ENCODE measurements around the gene VASP. TPM values are rescaled to one million over a fixed set of nuclear protein-coding genes. Genes with fewer than 3 reads are reported as not detected.

Gene VASP
- total RNA-seq, 2 donors from 2014 or later = 48.4 to 91.7 TPM

DNA sequence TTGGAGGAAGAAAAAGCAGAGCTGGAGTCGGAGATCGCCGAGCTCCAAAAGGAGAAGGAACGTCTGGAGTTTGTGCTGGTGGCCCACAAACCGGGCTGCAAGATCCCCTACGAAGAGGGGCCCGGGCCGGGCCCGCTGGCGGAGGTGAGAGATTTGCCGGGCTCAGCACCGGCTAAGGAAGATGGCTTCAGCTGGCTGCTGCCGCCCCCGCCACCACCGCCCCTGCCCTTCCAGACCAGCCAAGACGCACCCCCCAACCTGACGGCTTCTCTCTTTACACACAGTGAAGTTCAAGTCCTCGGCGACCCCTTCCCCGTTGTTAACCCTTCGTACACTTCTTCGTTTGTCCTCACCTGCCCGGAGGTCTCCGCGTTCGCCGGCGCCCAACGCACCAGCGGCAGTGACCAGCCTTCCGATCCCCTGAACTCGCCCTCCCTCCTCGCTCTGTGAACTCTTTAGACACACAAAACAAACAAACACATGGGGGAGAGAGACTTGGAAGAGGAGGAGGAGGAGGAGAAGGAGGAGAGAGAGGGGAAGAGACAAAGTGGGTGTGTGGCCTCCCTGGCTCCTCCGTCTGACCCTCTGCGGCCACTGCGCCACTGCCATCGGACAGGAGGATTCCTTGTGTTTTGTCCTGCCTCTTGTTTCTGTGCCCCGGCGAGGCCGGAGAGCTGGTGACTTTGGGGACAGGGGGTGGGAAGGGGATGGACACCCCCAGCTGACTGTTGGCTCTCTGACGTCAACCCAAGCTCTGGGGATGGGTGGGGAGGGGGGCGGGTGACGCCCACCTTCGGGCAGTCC, 34.5 kb upstream of the VASP start:
- DNase-seq (no peak), ATAC-seq (no peak)
- intact Hi-C loops (cut with DNase I) = loop anchor here in 1 of 2 donors (2.0 kb wide), 1 partner anchor 32 kb away; no protein-coding TSS in a partner anchor

- intact Hi-C loops (cut with DNase I) = loop anchor here in 1 of 2 donors (2.0 kb wide), 1 partner anchor 33 kb away; no protein-coding TSS in a partner anchor
- DNase-seq = no peak
Measured at GRCh38 chr19:45473367-45473681, 34.0 kb upstream of the VASP start.

GRCh38 chr19:45473682-45474605, 33.3 kb upstream of the VASP start:
- intact Hi-C loops (cut with DNase I) = loop anchor here in 1 of 2 donors (2.0 kb wide), 1 partner anchor 33 kb away; no protein-coding TSS in a partner anchor
- no peak for ATAC-seq
- DNase-seq = no peak

More at GRCh38 chr19:45473367-45473681, 34.0 kb upstream of the VASP start:
- no peak for ATAC-seq

GRCh38 chr19:45474606-45475521, 32.4 kb upstream of the VASP start:
- ATAC-seq (no peak), DNase-seq (no peak)
- intact Hi-C loops (cut with DNase I) = no loop called here

DNA sequence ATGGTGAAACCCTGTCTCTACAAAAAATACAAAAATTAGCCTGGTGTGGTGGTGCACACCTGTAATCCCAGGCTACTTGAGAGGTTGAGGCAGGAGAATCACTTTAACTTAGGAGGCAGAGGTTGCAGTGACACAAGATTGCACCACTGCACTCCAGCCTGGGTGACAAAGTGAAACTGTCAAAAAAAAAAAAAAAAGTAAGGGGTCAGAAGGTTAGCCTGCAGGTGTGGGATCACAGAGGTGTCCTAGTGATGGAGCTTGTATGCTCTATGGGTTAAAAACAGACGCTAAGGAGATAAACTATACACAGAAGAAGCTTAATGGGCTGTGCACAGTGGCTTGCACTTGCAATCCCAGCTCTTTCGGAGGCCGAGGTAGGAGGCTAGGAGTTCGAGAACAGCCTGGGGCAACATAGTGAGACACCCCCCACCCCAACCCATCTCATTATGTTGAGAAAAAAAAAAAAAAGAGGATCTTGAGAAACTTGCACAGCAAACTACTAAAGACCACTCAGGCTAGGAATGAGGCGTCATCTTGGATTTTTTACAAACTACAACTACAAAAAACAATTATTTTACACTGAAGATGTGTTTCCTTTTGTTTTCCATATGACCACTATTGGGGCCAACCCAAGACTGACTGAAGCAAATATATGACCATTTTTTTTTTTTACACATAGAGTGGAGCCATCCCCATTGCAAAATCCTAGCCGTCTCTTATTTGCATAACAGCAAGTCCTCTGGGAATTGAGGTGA, 31.6 kb upstream of the VASP start:
- DNase-seq = no peak

GRCh38 chr19:45476304-45476703, 31.0 kb upstream of the VASP start:
- DNase-seq (no peak), ATAC-seq (no peak)
- intact Hi-C loops (cut with DNase I) = no loop called here

More for the DNA sequence above, 31.6 kb upstream of the VASP start:
- intact Hi-C loops (cut with DNase I) = no loop called here
- no peak for ATAC-seq

GRCh38 chr19:45477186-45477585, 30.1 kb upstream of the VASP start:
- intact Hi-C loops (cut with DNase I) = no loop called here
- ATAC-seq (no peak), DNase-seq (no peak)

DNA sequence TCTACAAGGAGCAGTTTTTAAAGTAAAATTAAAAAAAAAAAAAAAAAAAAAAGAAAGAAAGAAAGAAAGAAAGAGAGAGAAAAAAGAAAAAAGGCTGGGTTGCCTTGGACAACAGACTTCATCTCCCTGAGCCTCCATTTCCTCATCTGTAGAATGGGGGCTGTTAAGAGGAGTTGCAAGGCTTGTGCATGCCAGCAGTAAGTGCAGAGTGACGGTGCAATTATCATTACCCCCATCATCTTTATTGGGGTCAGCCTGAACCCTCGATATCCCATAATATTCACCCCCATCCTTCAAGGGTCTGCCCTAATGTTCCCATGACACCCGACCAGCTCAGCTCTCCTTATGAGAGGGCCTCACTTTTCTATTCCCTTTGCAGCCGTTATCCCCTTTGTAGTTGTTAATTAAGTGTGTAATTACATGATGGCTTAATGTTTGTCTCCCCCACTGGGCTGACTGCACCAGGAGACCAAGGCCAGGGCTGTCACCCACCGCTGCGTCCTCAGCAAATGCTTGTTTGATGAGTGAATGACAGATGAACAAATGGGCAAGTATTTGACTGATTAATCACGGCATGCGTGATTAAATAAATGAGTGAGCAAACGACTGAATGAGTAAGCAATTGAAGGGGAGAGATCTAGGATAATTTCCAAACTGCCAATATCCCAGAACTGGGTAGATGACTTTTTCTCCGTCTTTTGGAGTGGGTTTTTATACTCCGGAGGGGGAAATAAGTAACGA, 29.4 kb upstream of the VASP start:
- intact Hi-C loops (cut with DNase I) = loop anchor here (2.0 kb wide), 2 partner anchors 39 to 49 kb away; no protein-coding TSS in a partner anchor
- no peak for DNase-seq
- peak in 1 of 2 donors; percentile 11 for ATAC-seq

- intact Hi-C loops (cut with DNase I) = loop anchor here (1.0 to 2.0 kb wide), 3 partner anchors 39 to 50 kb away; no protein-coding TSS in a partner anchor
- peak; percentile 81 for DNase-seq
- peak; percentile 93 to 94 for ATAC-seq
Measured at GRCh38 chr19:45478454-45479238, 28.6 kb upstream of the VASP start.

- ATAC-seq (no peak), DNase-seq (no peak)
- intact Hi-C loops (cut with DNase I) = no loop called here
Measured at GRCh38 chr19:45483033-45483432, 24.2 kb upstream of the VASP start.

DNA sequence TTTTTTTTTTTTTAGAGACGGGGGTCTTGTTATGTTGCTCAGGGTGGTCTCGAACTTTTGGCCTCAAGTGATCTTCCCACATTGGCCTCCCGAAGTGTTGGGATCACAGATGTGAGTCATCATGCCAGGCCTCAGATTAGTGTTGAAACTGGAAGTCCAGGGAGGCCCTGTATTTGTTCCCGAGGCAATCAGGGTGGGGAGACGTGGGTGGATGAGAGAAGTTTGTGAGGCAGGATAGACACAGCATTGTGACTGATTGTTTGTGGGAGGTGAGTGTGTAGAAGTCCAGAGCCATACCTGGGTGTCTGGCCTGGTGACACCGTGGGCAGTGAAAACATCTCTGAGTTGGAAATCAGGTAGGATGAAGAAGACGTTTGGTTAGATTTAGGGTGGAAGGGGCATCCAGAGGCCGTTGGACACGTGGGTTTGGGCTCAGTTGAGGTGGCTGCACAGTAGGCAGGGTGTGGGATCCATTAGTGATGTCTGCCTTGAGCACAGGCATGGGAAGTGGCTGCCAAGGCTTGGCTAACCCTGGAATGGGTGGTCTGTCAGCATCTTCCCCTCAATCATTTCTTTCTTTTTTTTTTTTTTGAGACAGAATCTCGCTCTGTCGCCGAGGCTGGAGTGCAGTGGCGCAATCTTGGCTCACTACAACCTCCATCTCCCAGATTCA, 22.9 kb upstream of the VASP start:
- ATAC-seq (no peak), DNase-seq (no peak)
- intact Hi-C loops (cut with DNase I) = no loop called here

GRCh38 chr19:45485305-45486077, 21.8 kb upstream of the VASP start:
- peak; percentile 99 to 100 for ATAC-seq
- intact Hi-C loops (cut with DNase I) = no loop called here
- peak; percentile 99 for DNase-seq

GRCh38 chr19:45488708-45489107, 18.6 kb upstream of the VASP start:
- intact Hi-C loops (cut with DNase I) = no loop called here

DNA sequence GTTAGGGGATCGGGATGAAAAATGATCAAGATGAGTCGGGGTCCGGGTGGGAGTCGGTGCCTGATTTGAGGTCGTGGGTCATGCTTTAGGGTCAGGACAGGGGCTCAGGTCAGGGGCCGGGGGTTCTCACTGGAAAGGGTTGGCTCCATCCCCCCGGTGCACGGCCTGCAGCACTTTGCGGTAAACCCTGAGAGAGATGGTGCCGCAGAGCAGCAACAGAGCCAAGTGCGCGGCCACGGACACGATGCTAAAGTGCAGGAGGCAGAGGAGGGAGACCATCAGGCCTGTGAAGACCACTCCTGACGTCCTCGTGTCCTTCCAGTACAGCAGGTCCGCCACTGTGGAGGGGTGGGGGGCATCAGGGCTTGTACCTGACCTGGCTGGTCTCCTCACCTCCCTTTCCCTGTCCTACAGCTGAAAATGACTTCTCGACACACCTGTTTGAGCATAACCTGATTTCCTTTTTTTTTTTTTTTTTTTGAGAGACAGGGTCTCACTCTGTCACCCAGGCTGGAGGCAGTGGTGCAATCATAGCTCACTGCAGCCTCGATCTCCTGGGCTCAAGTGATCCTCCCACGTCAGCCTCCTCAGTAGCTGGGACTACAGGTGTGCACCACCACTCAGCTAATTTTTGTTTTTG, 17.9 kb upstream of the VASP start:
- no peak for DNase-seq
- intact Hi-C loops (cut with DNase I) = no loop called here
- ATAC-seq = no peak

More at GRCh38 chr19:45488708-45489107, 18.6 kb upstream of the VASP start:
- no peak for DNase-seq
- no peak for ATAC-seq

GRCh38 chr19:45492137-45492626, 15.1 kb upstream of the VASP start:
- DNase-seq (no peak), ATAC-seq (no peak)
- intact Hi-C loops (cut with DNase I) = no loop called here
